ENCODE results near the gene UPK3A.

DNA sequence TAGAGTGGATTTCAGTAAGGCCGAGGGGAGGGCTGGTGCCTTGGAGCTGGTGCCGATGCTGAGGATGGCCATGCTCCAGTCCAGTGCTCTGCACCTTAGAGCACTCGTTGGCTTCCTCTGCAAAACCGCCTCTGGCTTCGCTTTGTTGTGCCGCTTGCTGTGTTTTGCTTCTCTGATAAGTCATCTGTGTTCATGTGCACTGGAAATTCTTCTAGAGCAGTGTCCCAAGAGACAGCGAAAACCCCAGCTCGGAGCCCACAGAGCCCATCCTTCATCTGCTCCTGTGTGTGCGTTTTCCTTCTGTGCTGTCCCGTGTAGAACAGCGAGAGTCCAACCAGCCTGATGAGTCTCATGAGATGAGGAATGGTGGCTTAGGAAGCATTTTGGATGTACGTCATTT lies 37.1 kb downstream of the UPK3A start:
- TF ChIP-seq CTCF (IDR thresholded peaks at IDR 0.05; ENCODE audit: poor library complexity, severe bottlenecking) = no peak
- TF ChIP-seq EZH2 (IDR thresholded peaks at IDR 0.05; ENCODE audit: borderline replicate concordance, insufficient read depth, low read length, poor library complexity, severe bottlenecking) = no peak
- TF ChIP-seq POLR2AphosphoS5 (IDR thresholded peaks at IDR 0.05) = no peak

Measured in neural cell (in vitro differentiated cells).